ENCODE results near the gene C3orf49.

DNA sequence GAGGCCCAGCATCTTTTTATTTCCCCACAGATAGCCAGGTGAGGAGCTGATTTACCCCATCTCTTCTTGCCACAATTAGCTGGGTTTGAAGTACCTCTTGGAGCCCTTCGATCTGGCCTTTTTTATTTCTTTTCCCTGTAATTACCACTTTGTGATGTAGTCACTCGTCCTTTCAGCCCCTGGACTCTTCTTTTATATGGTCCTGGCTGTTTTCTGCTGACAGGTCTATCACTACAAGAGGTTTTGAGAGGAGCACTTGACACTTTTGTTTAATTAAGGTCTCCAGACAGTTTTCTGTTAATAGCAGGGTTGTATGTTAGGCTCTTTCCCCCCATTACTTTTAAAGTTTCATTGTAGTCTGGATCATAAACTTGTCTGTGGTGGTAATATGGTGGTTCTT, 56.4 kb downstream of the C3orf49 start:
- TF ChIP-seq, protein P1, sequence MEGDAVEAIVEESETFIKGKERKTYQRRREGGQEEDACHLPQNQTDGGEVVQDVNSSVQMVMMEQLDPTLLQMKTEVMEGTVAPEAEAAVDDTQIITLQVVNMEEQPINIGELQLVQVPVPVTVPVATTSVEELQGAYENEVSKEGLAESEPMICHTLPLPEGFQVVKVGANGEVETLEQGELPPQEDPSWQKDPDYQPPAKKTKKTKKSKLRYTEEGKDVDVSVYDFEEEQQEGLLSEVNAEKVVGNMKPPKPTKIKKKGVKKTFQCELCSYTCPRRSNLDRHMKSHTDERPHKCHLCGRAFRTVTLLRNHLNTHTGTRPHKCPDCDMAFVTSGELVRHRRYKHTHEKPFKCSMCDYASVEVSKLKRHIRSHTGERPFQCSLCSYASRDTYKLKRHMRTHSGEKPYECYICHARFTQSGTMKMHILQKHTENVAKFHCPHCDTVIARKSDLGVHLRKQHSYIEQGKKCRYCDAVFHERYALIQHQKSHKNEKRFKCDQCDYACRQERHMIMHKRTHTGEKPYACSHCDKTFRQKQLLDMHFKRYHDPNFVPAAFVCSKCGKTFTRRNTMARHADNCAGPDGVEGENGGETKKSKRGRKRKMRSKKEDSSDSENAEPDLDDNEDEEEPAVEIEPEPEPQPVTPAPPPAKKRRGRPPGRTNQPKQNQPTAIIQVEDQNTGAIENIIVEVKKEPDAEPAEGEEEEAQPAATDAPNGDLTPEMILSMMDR (IDR thresholded peaks at IDR 0.05 in 4 of 5, conservative IDR thresholded peaks at IDR 0.05 in 1 of 5) = no peak
- no peak for TF ChIP-seq POLR2A (IDR thresholded peaks at IDR 0.05)

Measured in gastrocnemius medialis (tissue), 4 donors.